ENCODE measurements around the gene DUXB.

DUXB gene

GRCh38 chr16:75660321-75660720 is 40.9 kb downstream of the DUXB start:
- DNase-seq: no peak

- DNase-seq: no peak
These were observed 43.1 kb downstream of the DUXB start for GRCh38 chr16:75658175-75658574.

- no peak for DNase-seq
These were observed 47.3 kb downstream of the DUXB start for GRCh38 chr16:75653922-75654321.

- peak; percentile 77 to 81 for DNase-seq
These were observed 52.8 kb downstream of the DUXB start for GRCh38 chr16:75648265-75649076.

GRCh38 chr16:75647492-75648264 is 53.6 kb downstream of the DUXB start, which contains the start of the genes KARS1 and TERF2IP:
TSS of gene KARS1 (minus strand) at chr16:75647665. CDS start at chr16:75647639, 26 bp downstream.
TSS of gene TERF2IP (plus strand) at chr16:75647773. CDS start at chr16:75647883, 110 bp downstream.
- DNase-seq: peak; percentile 87 to 88

- DNase-seq: peak in 1 of 2 donors; percentile 20
These were observed 54.2 kb downstream of the DUXB start for GRCh38 chr16:75647112-75647491.

- no peak for DNase-seq
These were observed 56.8 kb downstream of the DUXB start for GRCh38 chr16:75644240-75645012.

All from stimulated activated CD4-positive, alpha-beta T cell treated with anti-CD3 and anti-CD28 coated beads, Interleukin-2, amount 100 ng/mL, for 48 hours (primary cell).